Small intestine (tissue), 16 donors: ENCODE results near the gene EIF1B. TPM values are rescaled to one million over a fixed set of nuclear protein-coding genes. Genes with fewer than 3 reads are reported as not detected.

Experiments
- DNase-seq, 2 donors: peaks; one replicate each; pipeline versions ENCODE4 v3.0.0 to v3.0.0-alpha.2; 2013
- FAIRE-seq: peaks from 2 replicates; lab custom pipeline; 2012; peaks lifted over from hg19 to GRCh38; lab: Jason Lieb, UNC
- H3K27ac ChIP-seq, 3 donors: one replicate each; pipeline ENCODE4 v1.5.1; 2013; ENCODE audit warnings: low read length in 2 of 3, mild to moderate bottlenecking in 2 of 3, control low read depth in 1 of 3, inconsistent platforms in 1 of 3, low read depth in 1 of 3, moderate library complexity in 1 of 3
- H3K27me3 ChIP-seq, 3 donors: one replicate each; pipeline ENCODE4 v1.6.1; 2013; ENCODE audit warnings: low read length in 3 of 3, inconsistent platforms in 1 of 3; ENCODE audit not compliant: control insufficient read depth in 3 of 3, insufficient read depth in 3 of 3
- H3K36me3 ChIP-seq, 3 donors: one replicate each; pipeline ENCODE4 v1.6.1; 2013; ENCODE audit warnings: low read length in 3 of 3, inconsistent platforms in 1 of 3, low read depth in 1 of 3, mild to moderate bottlenecking in 1 of 3, moderate library complexity in 1 of 3; ENCODE audit not compliant: control insufficient read depth in 3 of 3, insufficient read depth in 2 of 3
- H3K4me1 ChIP-seq, 3 donors: one replicate each; pipeline ENCODE4 v1.6.1; 2013; ENCODE audit warnings: low read length in 2 of 3, inconsistent platforms in 1 of 3, low read depth in 1 of 3, mild to moderate bottlenecking in 1 of 3, moderate library complexity in 1 of 3; ENCODE audit not compliant: control insufficient read depth in 3 of 3, insufficient read depth in 2 of 3
- H3K4me3 ChIP-seq, 3 donors: one replicate each; pipeline ENCODE4 v1.5.1; 2013; ENCODE audit warnings: low read length in 3 of 3, control low read depth in 1 of 3, inconsistent platforms in 1 of 3, low read depth in 1 of 3, mild to moderate bottlenecking in 1 of 3, moderate library complexity in 1 of 3
- H3K9me3 ChIP-seq, 2 donors: one replicate each; pipeline ENCODE4 v1.6.1; 2013; ENCODE audit warnings: low read depth in 1 of 2, low read length in 1 of 2; ENCODE audit not compliant: control insufficient read depth in 2 of 2, insufficient read depth in 1 of 2
- WGBS, 3 donors: extraction: QIAGEN DNeasy Blood & Tissue Kit; methylation state at CpG; one replicate each; pipeline ENCODE4 v1.1.7; 2013; 5-methylcytosine and 5-hydroxymethylcytosine counted together
- long read RNA-seq, 10 donors: transcript quantifications; one replicate each; lab custom pipeline, GENCODE V29; 2026
- polyA plus RNA-seq, 4 donors: library from polyadenylated mRNA; stranded (reverse) in 3 of 4; unstranded in 1 of 4; fragments of 200-250 nt in 3 of 4; fragments of 120-200 nt in 1 of 4; gene quantifications; one replicate each; pipeline versions ENCODE4 v1.2.1 to v1.2.3, GENCODE V29; 2013
- donor health status: healthy with polysubstance abuse.
- donor health status: control.
- donor health status: control.
- donor health status: Bipolar disorder and iron deficiency.
- donor health status: healthy.

EIF1B gene
- 100 to 1,000 TPM in 2 of 4 donors, 10 to 100 TPM in 2; 56.1 to 118 (median 94.2) TPM for polyA plus RNA-seq
- long read RNA-seq, donor 1 = 0 reads
- long read RNA-seq, donor 2, transcript EIF1B-201 (4 exons, 1,010 nt) = major isoform, 39 of 41 reads
- long read RNA-seq, donor 2, partial matches to known transcripts = 0 of 41 reads
- long read RNA-seq, donor 2, other reads (novel, unspliced or antisense) = 0 of 41 reads
- long read RNA-seq, donor 3, transcript EIF1B-201 (4 exons, 1,010 nt) = major isoform, 37 of 62 reads
- long read RNA-seq, donor 3, transcript EIF1B-202 (2 exons, 873 nt) = minor isoform, 7 of 62 reads
- long read RNA-seq, donor 3, partial matches to known transcripts = 10 of 62 reads
- long read RNA-seq, donor 3, other reads (novel, unspliced or antisense) = 0 of 62 reads
- long read RNA-seq, donor 4, transcript EIF1B-201 (4 exons, 1,010 nt) = major isoform, 5 of 6 reads
- long read RNA-seq, donor 4, partial matches to known transcripts = 0 of 6 reads
- long read RNA-seq, donor 4, other reads (novel, unspliced or antisense) = 0 of 6 reads
- long read RNA-seq, donor 5, transcript EIF1B-201 (4 exons, 1,010 nt) = major isoform, 15 of 17 reads
- long read RNA-seq, donor 5, partial matches to known transcripts = 0 of 17 reads
- long read RNA-seq, donor 5, other reads (novel, unspliced or antisense) = 0 of 17 reads
- long read RNA-seq, donor 6, transcript EIF1B-201 (4 exons, 1,010 nt) = major isoform, 69 of 84 reads
- long read RNA-seq, donor 6, partial matches to known transcripts = 5 of 84 reads
- long read RNA-seq, donor 6, other reads (novel, unspliced or antisense) = 0 of 84 reads
- long read RNA-seq, donor 7 = 0 reads
- long read RNA-seq, donor 8, transcript EIF1B-201 (4 exons, 1,010 nt) = major isoform, 5 of 5 reads
- long read RNA-seq, donor 8, partial matches to known transcripts = 0 of 5 reads
- long read RNA-seq, donor 8, other reads (novel, unspliced or antisense) = 0 of 5 reads
- long read RNA-seq, donor 9, transcript EIF1B-201 (4 exons, 1,010 nt) = major isoform, 11 of 11 reads
- long read RNA-seq, donor 9, partial matches to known transcripts = 0 of 11 reads
- long read RNA-seq, donor 9, other reads (novel, unspliced or antisense) = 0 of 11 reads
- long read RNA-seq, donor 10, transcript EIF1B-201 (4 exons, 1,010 nt) = major isoform, 90 of 97 reads
- long read RNA-seq, donor 10, partial matches to known transcripts = 0 of 97 reads
- long read RNA-seq, donor 10, other reads (novel, unspliced or antisense) = 0 of 97 reads

- FAIRE-seq = no peak
- H3K27me3 ChIP-seq = no peaks in the 10 kb centered on the region
- 0% methylated on average over 50 of the region's 50 CpGs for WGBS, 3 donors
- H3K9me3 ChIP-seq = no peaks in the 10 kb centered on the region
- peaks cover 5 to 6% (median 6%) of the 10 kb centered on the region in 3 donors for H3K36me3 ChIP-seq
- DNase-seq = peak; percentile 97 to 100
- H3K4me1 ChIP-seq = peaks cover 4 to 8% (median 5%) of the 10 kb centered on the region in 3 donors
- peak within 1 kb of the TSS; percentile 76 to 99 (median 86) for H3K4me3 ChIP-seq
- H3K27ac ChIP-seq = peak within 1 kb of the TSS; percentile 92 to 97 (median 94)
Measured at GRCh38 chr3:40309418-40309924, at the start of gene EIF1B. TSS of gene EIF1B (plus strand) at chr3:40309707. CDS start at chr3:40309942, 235 bp downstream.

GRCh38 chr3:40262331-40262730, 47.2 kb upstream of the EIF1B start:
- DNase-seq (no peak), FAIRE-seq (no peak)
- H3K4me3 ChIP-seq = no peak overlapping the region
- H3K4me1 ChIP-seq = peaks cover 0 to under 1% (median 0%) of the 10 kb centered on the region in 3 donors
- no peaks in the 10 kb centered on the region for H3K9me3 ChIP-seq
- H3K27ac ChIP-seq = no peak overlapping the region
- H3K36me3 ChIP-seq = peaks cover 0 to 4% (median 0%) of the 10 kb centered on the region in 3 donors
- no peaks in the 10 kb centered on the region for H3K27me3 ChIP-seq

DNA sequence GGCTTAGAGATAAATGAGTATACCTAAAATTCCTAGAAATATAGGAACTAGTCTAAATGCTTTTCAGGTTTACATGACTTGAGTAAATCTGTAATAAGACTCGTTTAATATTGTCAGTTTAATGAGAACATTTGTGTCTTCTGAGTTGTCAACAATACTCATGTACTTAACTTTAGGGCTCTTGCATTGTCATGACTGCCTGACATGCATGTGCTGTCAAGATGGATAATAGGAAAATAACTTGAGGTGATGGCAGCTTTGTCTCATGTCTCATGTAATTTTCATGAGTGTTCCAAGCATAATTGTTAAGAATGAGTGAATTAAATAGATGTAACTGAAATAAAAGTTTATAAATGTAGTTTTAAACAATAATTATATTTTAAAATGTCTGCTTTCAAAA, 45.1 kb upstream of the EIF1B start:
- peaks cover 0 to 10% (median 0%) of the 10 kb centered on the region in 3 donors for H3K4me1 ChIP-seq
- H3K9me3 ChIP-seq = no peaks in the 10 kb centered on the region

DNA sequence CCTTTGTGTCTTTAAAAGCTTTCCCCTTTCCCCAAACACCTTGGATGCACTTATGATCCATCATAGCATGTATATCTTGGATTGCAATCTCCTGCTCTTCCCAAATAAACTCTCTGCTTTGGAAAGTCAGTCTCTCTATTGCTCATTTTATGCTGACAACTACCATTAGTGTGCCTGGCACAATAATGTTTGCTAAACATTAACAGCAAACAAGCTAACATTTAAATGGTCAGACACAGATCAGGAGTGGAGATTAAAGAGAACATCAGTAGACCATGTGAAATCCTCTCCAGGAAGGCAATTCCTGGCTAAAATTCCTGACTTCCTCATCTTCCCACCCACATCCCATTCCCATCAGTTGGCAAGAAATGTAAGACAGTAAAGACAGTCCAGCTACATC, 44.3 kb upstream of the EIF1B start:
- Histone ChIP-seq H3K36me3 (no peaks in the 10 kb centered on the region), H3K27ac (no peak overlapping the region), H3K4me3 (no peak overlapping the region), H3K27me3 (no peaks in the 10 kb centered on the region), H3K4me1 (peaks cover 0 to 10% (median 0%) of the 10 kb centered on the region in 3 donors), H3K9me3 (peaks cover 0 to 4% of the 10 kb centered on the region in 2 donors)
- DNase-seq = peak in 1 of 2 donors; percentile 4
- FAIRE-seq = no peak

More for the DNA sequence above, 45.1 kb upstream of the EIF1B start:
- Histone ChIP-seq H3K27ac (no peak overlapping the region), H3K4me3 (no peak overlapping the region), H3K27me3 (no peaks in the 10 kb centered on the region), H3K36me3 (no peaks in the 10 kb centered on the region)
- FAIRE-seq = no peak
- WGBS, 3 donors = 73 to 91% (median 78%) methylated on average over 1 of the region's 1 CpG
- DNase-seq = no peak

- Histone ChIP-seq H3K4me3 (no peak overlapping the region), H3K9me3 (peaks cover 0 to 4% of the 10 kb centered on the region in 2 donors), H3K27me3 (no peaks in the 10 kb centered on the region), H3K27ac (peak overlapping the region in 1 of 3 donors; percentile 79), H3K36me3 (no peaks in the 10 kb centered on the region), H3K4me1 (peaks cover 0 to 10% (median 0%) of the 10 kb centered on the region in 3 donors)
- no peak for FAIRE-seq
- peak; percentile 60 to 69 for DNase-seq
- WGBS, 3 donors = 13 to 57% (median 33%) methylated on average over 4 of the region's 4 CpGs
Measured at GRCh38 chr3:40267937-40268724, 41.4 kb upstream of the EIF1B start.

- Histone ChIP-seq H3K27me3 (no peaks in the 10 kb centered on the region), H3K4me3 (no peak overlapping the region), H3K9me3 (peaks cover 0 to 4% of the 10 kb centered on the region in 2 donors), H3K27ac (no peak overlapping the region), H3K4me1 (peaks cover 0 to 10% (median 0%) of the 10 kb centered on the region in 3 donors), H3K36me3 (no peaks in the 10 kb centered on the region)
- DNase-seq = no peak
- WGBS, 3 donors = 82 to 98% (median 96%) methylated on average over 2 of the region's 2 CpGs
- FAIRE-seq = no peak
Measured at GRCh38 chr3:40268802-40269524, 40.5 kb upstream of the EIF1B start.

DNA sequence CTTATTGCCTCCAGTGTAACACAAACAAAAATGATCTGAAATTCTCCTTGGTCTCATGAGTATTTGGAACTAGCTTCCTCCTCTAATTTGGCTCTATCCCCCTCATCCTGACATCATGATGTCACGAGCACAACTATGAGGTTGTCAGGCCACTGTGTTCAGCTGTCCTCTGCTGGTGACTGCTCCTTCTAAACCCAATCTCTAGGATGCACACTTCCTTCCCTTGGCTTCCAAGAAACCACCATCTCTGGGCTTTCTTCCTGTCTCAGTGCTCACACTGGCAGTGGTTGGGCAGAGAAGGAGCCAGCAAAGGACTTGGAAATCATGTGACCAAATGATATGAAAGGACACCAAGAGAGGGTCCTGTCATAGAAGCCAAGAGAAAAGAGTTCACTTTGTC, 30.7 kb upstream of the EIF1B start:
- Histone ChIP-seq H3K27ac (no peak overlapping the region), H3K4me3 (no peak overlapping the region), H3K4me1 (no peaks in the 10 kb centered on the region), H3K27me3 (no peaks in the 10 kb centered on the region), H3K9me3 (no peaks in the 10 kb centered on the region), H3K36me3 (no peaks in the 10 kb centered on the region)
- no peak for FAIRE-seq
- DNase-seq = no peak
- 0 to 3% (median 0%) methylated on average over 1 of the region's 1 CpG for WGBS, 3 donors
